ENCODE results near the gene LYRM4.

Gene LYRM4

GRCh38 chr6:5208471-5208971, 52.2 kb downstream of the LYRM4 start:
- Mint-ChIP-seq H3K4me3 (no peak overlapping the region), H3K36me3 (peaks cover 7% of the 10 kb centered on the region), H3K9me3 (no peaks in the 10 kb centered on the region), H3K27ac (no peak overlapping the region), H3K4me1 (no peaks in the 10 kb centered on the region)
- DNase-seq (ENCODE audit: low spot score in 2 of 2): no peak
- ATAC-seq: no peak

GRCh38 chr6:5208057-5208456, 52.7 kb downstream of the LYRM4 start:
- ATAC-seq (no peak), DNase-seq (ENCODE audit: low spot score in 2 of 2) (no peak)
- H3K36me3 Mint-ChIP-seq: peaks cover 2% of the 10 kb centered on the region
- H3K9me3 Mint-ChIP-seq: no peaks in the 10 kb centered on the region
- no peak overlapping the region for H3K27ac Mint-ChIP-seq
- no peaks in the 10 kb centered on the region for H3K4me1 Mint-ChIP-seq
- no peak overlapping the region for H3K4me3 Mint-ChIP-seq

GRCh38 chr6:5206920-5207561, 53.7 kb downstream of the LYRM4 start:
- H3K36me3 Mint-ChIP-seq: no peaks in the 10 kb centered on the region
- no peak overlapping the region for H3K4me3 Mint-ChIP-seq
- DNase-seq (ENCODE audit: low spot score in 2 of 2) (no peak), ATAC-seq (no peak)
- H3K9me3 Mint-ChIP-seq: no peaks in the 10 kb centered on the region
- no peaks in the 10 kb centered on the region for H3K4me1 Mint-ChIP-seq
- H3K27ac Mint-ChIP-seq: no peak overlapping the region

- Mint-ChIP-seq H3K4me3 (no peak overlapping the region), H3K4me1 (no peaks in the 10 kb centered on the region), H3K9me3 (no peaks in the 10 kb centered on the region), H3K27ac (no peak overlapping the region), H3K36me3 (no peaks in the 10 kb centered on the region)
- DNase-seq (ENCODE audit: low spot score in 2 of 2): no peak
- no peak for ATAC-seq
Measured at GRCh38 chr6:5205877-5206850, 54.6 kb downstream of the LYRM4 start.

GRCh38 chr6:5205035-5205507, 55.7 kb downstream of the LYRM4 start:
- H3K27ac Mint-ChIP-seq: no peak overlapping the region
- no peak overlapping the region for H3K4me3 Mint-ChIP-seq
- no peaks in the 10 kb centered on the region for H3K4me1 Mint-ChIP-seq
- ATAC-seq (no peak), DNase-seq (ENCODE audit: low spot score in 2 of 2) (no peak)
- no peaks in the 10 kb centered on the region for H3K9me3 Mint-ChIP-seq
- H3K36me3 Mint-ChIP-seq: no peaks in the 10 kb centered on the region

- no peak for ATAC-seq
- Mint-ChIP-seq H3K36me3 (no peaks in the 10 kb centered on the region), H3K27ac (no peak overlapping the region), H3K4me1 (peaks cover 1% of the 10 kb centered on the region), H3K9me3 (no peaks in the 10 kb centered on the region), H3K4me3 (no peak overlapping the region)
- DNase-seq (ENCODE audit: low spot score in 2 of 2): no peak
Measured at GRCh38 chr6:5204376-5204775, 56.4 kb downstream of the LYRM4 start.

- H3K4me3 Mint-ChIP-seq: no peak overlapping the region
- no peaks in the 10 kb centered on the region for H3K9me3 Mint-ChIP-seq
- H3K27ac Mint-ChIP-seq: no peak overlapping the region
- ATAC-seq: no peak
- DNase-seq (ENCODE audit: low spot score in 2 of 2): no peak
- no peaks in the 10 kb centered on the region for H3K36me3 Mint-ChIP-seq
- H3K4me1 Mint-ChIP-seq: peaks cover 9% of the 10 kb centered on the region
Measured at GRCh38 chr6:5203546-5203945, 57.2 kb downstream of the LYRM4 start.

- DNase-seq (ENCODE audit: low spot score in 2 of 2) (no peak), ATAC-seq (no peak)
- Mint-ChIP-seq H3K4me3 (no peak overlapping the region), H3K27ac (no peak overlapping the region), H3K4me1 (peaks cover 9% of the 10 kb centered on the region), H3K9me3 (no peaks in the 10 kb centered on the region), H3K36me3 (no peaks in the 10 kb centered on the region)
Measured at GRCh38 chr6:5202941-5203340, 57.8 kb downstream of the LYRM4 start.

- Mint-ChIP-seq H3K36me3 (no peaks in the 10 kb centered on the region), H3K4me1 (peaks cover 9% of the 10 kb centered on the region), H3K4me3 (no peak overlapping the region), H3K9me3 (no peaks in the 10 kb centered on the region), H3K27ac (no peak overlapping the region)
- DNase-seq (ENCODE audit: low spot score in 2 of 2) (no peak), ATAC-seq (no peak)
Measured at GRCh38 chr6:5202206-5202605, 58.5 kb downstream of the LYRM4 start.

GRCh38 chr6:5201271-5201670, 59.5 kb downstream of the LYRM4 start:
- DNase-seq (ENCODE audit: low spot score in 2 of 2) (no peak), ATAC-seq (no peak)
- no peaks in the 10 kb centered on the region for H3K36me3 Mint-ChIP-seq
- H3K4me1 Mint-ChIP-seq: peaks cover 9% of the 10 kb centered on the region
- no peak overlapping the region for H3K4me3 Mint-ChIP-seq
- no peaks in the 10 kb centered on the region for H3K9me3 Mint-ChIP-seq
- H3K27ac Mint-ChIP-seq: no peak overlapping the region

- no peak overlapping the region for H3K4me3 Mint-ChIP-seq
- ATAC-seq: peak; percentile 69
- peak overlapping the region; percentile 21 for H3K27ac Mint-ChIP-seq
- H3K9me3 Mint-ChIP-seq: no peaks in the 10 kb centered on the region
- H3K4me1 Mint-ChIP-seq: peaks cover 9% of the 10 kb centered on the region
- DNase-seq (ENCODE audit: low spot score in 2 of 2): peak in 1 of 2 donors; percentile 60
- H3K36me3 Mint-ChIP-seq: no peaks in the 10 kb centered on the region
Measured at GRCh38 chr6:5199702-5200101, 61.0 kb downstream of the LYRM4 start.

- no peaks in the 10 kb centered on the region for H3K36me3 Mint-ChIP-seq
- H3K9me3 Mint-ChIP-seq: no peaks in the 10 kb centered on the region
- H3K27ac Mint-ChIP-seq: peak overlapping the region; percentile 21
- peak in 1 of 2 donors; percentile 61 for DNase-seq (ENCODE audit: low spot score in 2 of 2)
- H3K4me3 Mint-ChIP-seq: no peak overlapping the region
- H3K4me1 Mint-ChIP-seq: peaks cover 9% of the 10 kb centered on the region
- ATAC-seq: peak; percentile 95
Measured at GRCh38 chr6:5199283-5199682, 61.5 kb downstream of the LYRM4 start.

- DNase-seq (ENCODE audit: low spot score in 2 of 2) (no peak), ATAC-seq (no peak)
- H3K9me3 Mint-ChIP-seq: no peaks in the 10 kb centered on the region
- no peak overlapping the region for H3K4me3 Mint-ChIP-seq
- H3K4me1 Mint-ChIP-seq: peaks cover 9% of the 10 kb centered on the region
- H3K27ac Mint-ChIP-seq: no peak overlapping the region
- no peaks in the 10 kb centered on the region for H3K36me3 Mint-ChIP-seq
Measured at GRCh38 chr6:5197084-5197483, 63.7 kb downstream of the LYRM4 start.

GRCh38 chr6:5192135-5192794, 68.5 kb downstream of the LYRM4 start:
- no peaks in the 10 kb centered on the region for H3K36me3 Mint-ChIP-seq
- H3K4me1 Mint-ChIP-seq: no peaks in the 10 kb centered on the region
- no peak overlapping the region for H3K27ac Mint-ChIP-seq
- no peaks in the 10 kb centered on the region for H3K9me3 Mint-ChIP-seq
- no peak overlapping the region for H3K4me3 Mint-ChIP-seq
- DNase-seq (ENCODE audit: low spot score in 2 of 2): no peak
- no peak for ATAC-seq

GRCh38 chr6:5191722-5192121, 69.0 kb downstream of the LYRM4 start:
- no peaks in the 10 kb centered on the region for H3K36me3 Mint-ChIP-seq
- H3K4me1 Mint-ChIP-seq: no peaks in the 10 kb centered on the region
- DNase-seq (ENCODE audit: low spot score in 2 of 2): no peak
- no peaks in the 10 kb centered on the region for H3K9me3 Mint-ChIP-seq
- no peak for ATAC-seq
- H3K27ac Mint-ChIP-seq: no peak overlapping the region
- no peak overlapping the region for H3K4me3 Mint-ChIP-seq
